Skeletal muscle tissue (tissue), 4 donors: ENCODE data around the gene KMT2E. TPM values are rescaled to one million over a fixed set of nuclear protein-coding genes. Genes with fewer than 3 reads are reported as not detected.

Source experiments
- H3K27ac ChIP-seq: one replicate; pipeline ENCODE4 v1.7.0; 2013; ENCODE audit warnings: mild to moderate bottlenecking, low read depth, low read length, inconsistent platforms
- H3K27me3 ChIP-seq, 3 donors: one replicate each; pipeline ENCODE4 v1.7.0; 2013; ENCODE audit warnings: low read length in 3 of 3; ENCODE audit not compliant: control insufficient read depth in 3 of 3, insufficient read depth in 3 of 3
- H3K36me3 ChIP-seq, 3 donors: one replicate each; pipeline ENCODE4 v1.7.0; 2013; ENCODE audit warnings: low read length in 3 of 3; ENCODE audit not compliant: control insufficient read depth in 3 of 3, insufficient read depth in 3 of 3
- H3K4me1 ChIP-seq, 3 donors: one replicate each; pipeline ENCODE4 v1.7.0; 2013; ENCODE audit warnings: low read length in 3 of 3, mild to moderate bottlenecking in 3 of 3; ENCODE audit not compliant: control insufficient read depth in 3 of 3, insufficient read depth in 3 of 3
- H3K4me3 ChIP-seq, 3 donors: one replicate each; pipeline ENCODE4 v1.7.0; 2013; ENCODE audit warnings: low read length in 3 of 3
- H3K9ac ChIP-seq, 3 donors: one replicate each; pipeline ENCODE4 v1.7.0; 2013; ENCODE audit warnings: low read length in 3 of 3, mild to moderate bottlenecking in 3 of 3, moderate library complexity in 2 of 3, low read depth in 1 of 3
- H3K9me3 ChIP-seq, 3 donors: one replicate each; pipeline ENCODE4 v1.7.0; 2013; ENCODE audit warnings: low read length in 3 of 3; ENCODE audit not compliant: control insufficient read depth in 3 of 3
- total RNA-seq: library from RNA; depleted of rRNA; stranded (reverse); fragments of >200 nt; gene quantifications from one replicate; pipeline ENCODE4 v1.2.3, GENCODE V29; 2014
- donor health status: Osteomylitis.

Gene KMT2E
- total RNA-seq, 1 donor from 2014 or later = 59.0 TPM

GRCh38 chr7:105014693-105015389, 836 bp downstream of the KMT2E start:
- peak overlapping the region; percentile 93 to 98 (median 96) for H3K4me3 ChIP-seq
- peak overlapping the region; percentile 95 for H3K27ac ChIP-seq
- peaks cover 16 to 30% (median 16%) of the 10 kb centered on the region in 3 donors for H3K4me1 ChIP-seq
- no peaks in the 10 kb centered on the region for H3K27me3 ChIP-seq
- no peaks in the 10 kb centered on the region for H3K9me3 ChIP-seq
- peak overlapping the region; percentile 100 for H3K9ac ChIP-seq
- peaks cover 0 to 8% (median 0%) of the 10 kb centered on the region in 3 donors for H3K36me3 ChIP-seq

GRCh38 chr7:105015390-105015965, 1.5 kb downstream of the KMT2E start:
- Histone ChIP-seq H3K9ac (peak overlapping the region; percentile 100), H3K4me3 (peak overlapping the region; percentile 93 to 98 (median 96)), H3K27ac (peak overlapping the region; percentile 95), H3K36me3 (peaks cover 0 to 8% (median 0%) of the 10 kb centered on the region in 3 donors), H3K4me1 (peaks cover 14 to 26% (median 18%) of the 10 kb centered on the region in 3 donors), H3K9me3 (no peaks in the 10 kb centered on the region), H3K27me3 (no peaks in the 10 kb centered on the region)

- H3K27ac ChIP-seq = peak overlapping the region; percentile 95
Measured at GRCh38 chr7:105016068-105016708, 2.2 kb downstream of the KMT2E start.

DNA sequence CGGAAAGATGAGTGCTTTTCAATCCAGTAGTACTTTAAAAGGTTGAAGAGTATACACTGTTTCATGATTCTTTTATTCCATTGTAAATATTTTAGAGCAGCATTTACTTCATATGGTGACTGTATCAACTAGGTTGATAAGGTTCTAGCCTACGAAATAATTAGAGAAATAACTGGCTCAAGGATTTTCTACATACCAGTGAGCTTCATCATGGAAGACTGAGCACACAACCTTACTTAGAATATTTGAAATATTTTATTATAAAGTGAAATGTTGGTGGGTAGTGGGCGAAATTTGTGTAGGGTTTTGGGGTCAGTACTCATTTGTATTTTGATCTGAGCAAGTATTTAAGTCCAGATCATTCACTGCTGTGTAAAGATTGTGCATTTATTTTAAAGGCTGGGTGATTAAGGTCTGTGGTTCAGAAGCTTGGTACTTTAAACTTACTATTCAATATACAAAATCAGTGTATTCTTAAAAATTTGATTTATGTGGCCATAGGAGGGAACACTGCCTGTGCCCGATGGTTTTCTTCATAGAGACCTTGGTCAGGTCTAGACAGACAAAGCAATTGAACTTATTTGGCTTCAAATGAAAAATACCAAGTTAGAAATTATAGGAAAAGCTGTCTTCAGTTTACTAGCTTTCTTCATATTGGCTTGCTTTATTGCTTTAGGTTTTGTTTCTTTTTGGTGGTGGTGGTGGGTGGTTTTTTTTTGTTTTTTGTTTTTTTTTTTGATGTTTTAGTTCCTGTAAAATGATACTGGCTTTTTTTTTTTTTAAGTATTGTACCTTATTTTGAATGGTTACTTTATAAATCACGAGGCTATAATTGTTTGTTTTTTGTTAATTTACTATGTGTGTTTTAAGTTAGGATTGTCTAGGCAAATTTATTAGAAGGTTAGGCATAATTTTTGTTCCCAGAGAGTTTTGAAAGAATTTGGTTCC, 3.0 kb downstream of the KMT2E start:
- H3K27ac ChIP-seq = peak overlapping the region; percentile 95
- H3K4me1 ChIP-seq = peaks cover 13 to 29% (median 25%) of the 10 kb centered on the region in 3 donors
- peak overlapping the region; percentile 52 to 71 (median 55) for H3K9ac ChIP-seq
- H3K4me3 ChIP-seq = peak overlapping the region; percentile 93 to 98 (median 96)
- H3K36me3 ChIP-seq = peaks cover 0 to 8% (median 0%) of the 10 kb centered on the region in 3 donors
- H3K27me3 ChIP-seq = no peaks in the 10 kb centered on the region
- H3K9me3 ChIP-seq = no peaks in the 10 kb centered on the region

More at GRCh38 chr7:105016068-105016708, 2.2 kb downstream of the KMT2E start:
- peak overlapping the region; percentile 52 to 100 (median 55) for H3K9ac ChIP-seq
- no peaks in the 10 kb centered on the region for H3K9me3 ChIP-seq
- H3K36me3 ChIP-seq = peaks cover 0 to 8% (median 0%) of the 10 kb centered on the region in 3 donors
- peaks cover 12 to 25% (median 19%) of the 10 kb centered on the region in 3 donors for H3K4me1 ChIP-seq
- peak overlapping the region; percentile 93 to 98 (median 96) for H3K4me3 ChIP-seq
- H3K27me3 ChIP-seq = no peaks in the 10 kb centered on the region

- Histone ChIP-seq H3K9me3 (no peaks in the 10 kb centered on the region), H3K9ac (peak overlapping the region; percentile 52 to 71 (median 55)), H3K27ac (peak overlapping the region; percentile 95), H3K27me3 (no peaks in the 10 kb centered on the region), H3K4me3 (peak overlapping the region in 2 of 3 donors; percentile 30 to 96), H3K36me3 (peaks cover 0 to 8% (median 0%) of the 10 kb centered on the region in 3 donors), H3K4me1 (peaks cover 16 to 35% (median 25%) of the 10 kb centered on the region in 3 donors)
Measured at GRCh38 chr7:105017657-105018365, 3.8 kb downstream of the KMT2E start.

- peaks cover 18 to 44% (median 25%) of the 10 kb centered on the region in 3 donors for H3K4me1 ChIP-seq
- H3K9me3 ChIP-seq = no peaks in the 10 kb centered on the region
- no peak overlapping the region for H3K4me3 ChIP-seq
- no peak overlapping the region for H3K27ac ChIP-seq
- peak overlapping the region in 1 of 3 donors; percentile 13 for H3K9ac ChIP-seq
- H3K36me3 ChIP-seq = peaks cover 0 to 3% (median 0%) of the 10 kb centered on the region in 3 donors
- H3K27me3 ChIP-seq = no peaks in the 10 kb centered on the region
Measured at GRCh38 chr7:105019269-105019668, 5.3 kb downstream of the KMT2E start.

DNA sequence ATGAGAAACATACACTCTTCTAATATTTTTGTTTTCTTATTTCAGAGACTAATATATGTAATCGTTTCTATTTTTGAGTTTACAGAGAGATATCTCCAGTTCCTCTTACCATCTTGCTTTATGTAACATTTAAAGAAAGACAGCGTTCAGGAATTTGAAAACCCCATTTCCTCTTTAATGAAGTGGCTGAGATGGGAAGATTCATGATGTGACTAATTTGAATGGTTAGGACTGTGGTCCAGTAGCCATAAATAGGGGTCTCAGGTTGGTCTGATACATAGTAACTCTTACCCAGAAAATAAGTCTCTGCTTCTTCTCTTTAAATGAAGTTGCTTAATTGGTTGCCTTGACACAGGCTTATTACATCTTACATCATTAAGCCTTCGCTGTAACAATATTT, 6.9 kb downstream of the KMT2E start:
- peaks cover 25 to 54% (median 33%) of the 10 kb centered on the region in 3 donors for H3K4me1 ChIP-seq
- no peak overlapping the region for H3K9ac ChIP-seq
- H3K27ac ChIP-seq = no peak overlapping the region
- no peaks in the 10 kb centered on the region for H3K9me3 ChIP-seq
- peak overlapping the region in 1 of 3 donors; percentile 18 for H3K4me3 ChIP-seq
- H3K36me3 ChIP-seq = no peaks in the 10 kb centered on the region
- no peaks in the 10 kb centered on the region for H3K27me3 ChIP-seq

- H3K4me1 ChIP-seq = peaks cover 27 to 58% (median 35%) of the 10 kb centered on the region in 3 donors
Measured at GRCh38 chr7:105021352-105021751, 7.3 kb downstream of the KMT2E start.

GRCh38 chr7:105021967-105022366, 8.0 kb downstream of the KMT2E start:
- H3K27ac ChIP-seq = no peak overlapping the region
- no peaks in the 10 kb centered on the region for H3K27me3 ChIP-seq
- no peaks in the 10 kb centered on the region for H3K9me3 ChIP-seq
- no peak overlapping the region for H3K4me3 ChIP-seq
- no peak overlapping the region for H3K9ac ChIP-seq
- no peaks in the 10 kb centered on the region for H3K36me3 ChIP-seq
- peaks cover 25 to 53% (median 34%) of the 10 kb centered on the region in 3 donors for H3K4me1 ChIP-seq

More at GRCh38 chr7:105021352-105021751, 7.3 kb downstream of the KMT2E start:
- H3K4me3 ChIP-seq = no peak overlapping the region
- no peaks in the 10 kb centered on the region for H3K9me3 ChIP-seq
- no peak overlapping the region for H3K9ac ChIP-seq
- H3K27ac ChIP-seq = no peak overlapping the region
- H3K27me3 ChIP-seq = no peaks in the 10 kb centered on the region
- no peaks in the 10 kb centered on the region for H3K36me3 ChIP-seq
